Measurements from ENCODE around the gene GRB10.

GRB10 gene

GRCh38 chr7:50782375-50783208 lies at the start of gene GRB10:
TSS of gene GRB10 (minus strand) at chr7:50782896. CDS start at chr7:50732322, 50,574 bp downstream.
- Histone ChIP-seq H3K4me1 (ENCODE audit: control insufficient read depth, insufficient read depth, low read length) (peaks cover 18% of the 10 kb centered on the region), H3K9ac (ENCODE audit: low read length) (no peak within 1 kb of the TSS), H3K27me3 (ENCODE audit: control insufficient read depth, insufficient read depth, low read length) (no peaks in the 10 kb centered on the region), H3K9me3 (ENCODE audit: control insufficient read depth, low read length) (no peaks in the 10 kb centered on the region), H3K4me3 (ENCODE audit: low read length) (no peak within 1 kb of the TSS), H3K36me3 (ENCODE audit: control insufficient read depth, insufficient read depth, low read length) (no peaks in the 10 kb centered on the region)

GRCh38 chr7:50828801-50829200 lies 46.1 kb upstream of the GRB10 start:
- H3K9ac ChIP-seq (ENCODE audit: low read length), result no peak overlapping the region
- no peak overlapping the region for H3K4me3 ChIP-seq (ENCODE audit: low read length)
- H3K27me3 ChIP-seq (ENCODE audit: control insufficient read depth, insufficient read depth, low read length), result peaks cover 7% of the 10 kb centered on the region

GRCh38 chr7:50828116-50828515 lies 45.4 kb upstream of the GRB10 start:
- Histone ChIP-seq H3K4me1 (ENCODE audit: control insufficient read depth, insufficient read depth, low read length) (peaks cover 13% of the 10 kb centered on the region), H3K4me3 (ENCODE audit: low read length) (no peak overlapping the region), H3K36me3 (ENCODE audit: control insufficient read depth, insufficient read depth, low read length) (no peaks in the 10 kb centered on the region), H3K27me3 (ENCODE audit: control insufficient read depth, insufficient read depth, low read length) (peaks cover 7% of the 10 kb centered on the region), H3K9me3 (ENCODE audit: control insufficient read depth, low read length) (no peaks in the 10 kb centered on the region), H3K9ac (ENCODE audit: low read length) (no peak overlapping the region)

More at GRCh38 chr7:50828801-50829200, 46.1 kb upstream of the GRB10 start:
- peaks cover 17% of the 10 kb centered on the region for H3K4me1 ChIP-seq (ENCODE audit: control insufficient read depth, insufficient read depth, low read length)
- no peaks in the 10 kb centered on the region for H3K36me3 ChIP-seq (ENCODE audit: control insufficient read depth, insufficient read depth, low read length)
- H3K9me3 ChIP-seq (ENCODE audit: control insufficient read depth, low read length), result no peaks in the 10 kb centered on the region

- no peaks in the 10 kb centered on the region for H3K9me3 ChIP-seq (ENCODE audit: control insufficient read depth, low read length)
Observed at GRCh38 chr7:50827281-50827680, 44.6 kb upstream of the GRB10 start.

GRCh38 chr7:50826371-50827172 lies 43.9 kb upstream of the GRB10 start:
- Histone ChIP-seq H3K9me3 (ENCODE audit: control insufficient read depth, low read length) (no peaks in the 10 kb centered on the region), H3K4me3 (ENCODE audit: low read length) (no peak overlapping the region), H3K4me1 (ENCODE audit: control insufficient read depth, insufficient read depth, low read length) (no peaks in the 10 kb centered on the region), H3K9ac (ENCODE audit: low read length) (no peak overlapping the region), H3K36me3 (ENCODE audit: control insufficient read depth, insufficient read depth, low read length) (no peaks in the 10 kb centered on the region), H3K27me3 (ENCODE audit: control insufficient read depth, insufficient read depth, low read length) (peaks cover 12% of the 10 kb centered on the region)

More at GRCh38 chr7:50827281-50827680, 44.6 kb upstream of the GRB10 start:
- H3K4me1 ChIP-seq (ENCODE audit: control insufficient read depth, insufficient read depth, low read length), result peaks cover 4% of the 10 kb centered on the region
- no peak overlapping the region for H3K9ac ChIP-seq (ENCODE audit: low read length)
- H3K36me3 ChIP-seq (ENCODE audit: control insufficient read depth, insufficient read depth, low read length), result no peaks in the 10 kb centered on the region
- peaks cover 12% of the 10 kb centered on the region for H3K27me3 ChIP-seq (ENCODE audit: control insufficient read depth, insufficient read depth, low read length)
- no peak overlapping the region for H3K4me3 ChIP-seq (ENCODE audit: low read length)

GRCh38 chr7:50825465-50825864 lies 42.8 kb upstream of the GRB10 start:
- no peaks in the 10 kb centered on the region for H3K4me1 ChIP-seq (ENCODE audit: control insufficient read depth, insufficient read depth, low read length)
- H3K4me3 ChIP-seq (ENCODE audit: low read length), result no peak overlapping the region
- no peaks in the 10 kb centered on the region for H3K36me3 ChIP-seq (ENCODE audit: control insufficient read depth, insufficient read depth, low read length)
- peaks cover 17% of the 10 kb centered on the region for H3K27me3 ChIP-seq (ENCODE audit: control insufficient read depth, insufficient read depth, low read length)
- no peak overlapping the region for H3K9ac ChIP-seq (ENCODE audit: low read length)
- H3K9me3 ChIP-seq (ENCODE audit: control insufficient read depth, low read length), result no peaks in the 10 kb centered on the region

GRCh38 chr7:50824882-50825281 lies 42.2 kb upstream of the GRB10 start:
- Histone ChIP-seq H3K9ac (ENCODE audit: low read length) (no peak overlapping the region), H3K4me1 (ENCODE audit: control insufficient read depth, insufficient read depth, low read length) (no peaks in the 10 kb centered on the region)

GRCh38 chr7:50822706-50823105 lies 40.0 kb upstream of the GRB10 start:
- H3K36me3 ChIP-seq (ENCODE audit: control insufficient read depth, insufficient read depth, low read length), result no peaks in the 10 kb centered on the region
- H3K27me3 ChIP-seq (ENCODE audit: control insufficient read depth, insufficient read depth, low read length), result peaks cover 27% of the 10 kb centered on the region
- no peak overlapping the region for H3K9ac ChIP-seq (ENCODE audit: low read length)
- no peak overlapping the region for H3K4me3 ChIP-seq (ENCODE audit: low read length)
- no peaks in the 10 kb centered on the region for H3K9me3 ChIP-seq (ENCODE audit: control insufficient read depth, low read length)
- no peaks in the 10 kb centered on the region for H3K4me1 ChIP-seq (ENCODE audit: control insufficient read depth, insufficient read depth, low read length)

More at GRCh38 chr7:50824882-50825281, 42.2 kb upstream of the GRB10 start:
- Histone ChIP-seq H3K27me3 (ENCODE audit: control insufficient read depth, insufficient read depth, low read length) (peaks cover 22% of the 10 kb centered on the region), H3K9me3 (ENCODE audit: control insufficient read depth, low read length) (no peaks in the 10 kb centered on the region), H3K36me3 (ENCODE audit: control insufficient read depth, insufficient read depth, low read length) (no peaks in the 10 kb centered on the region), H3K4me3 (ENCODE audit: low read length) (no peak overlapping the region)

- H3K9ac ChIP-seq (ENCODE audit: low read length), result no peak overlapping the region
- no peak overlapping the region for H3K4me3 ChIP-seq (ENCODE audit: low read length)
- H3K27me3 ChIP-seq (ENCODE audit: control insufficient read depth, insufficient read depth, low read length), result peaks cover 27% of the 10 kb centered on the region
- H3K36me3 ChIP-seq (ENCODE audit: control insufficient read depth, insufficient read depth, low read length), result no peaks in the 10 kb centered on the region
- no peaks in the 10 kb centered on the region for H3K9me3 ChIP-seq (ENCODE audit: control insufficient read depth, low read length)
- no peaks in the 10 kb centered on the region for H3K4me1 ChIP-seq (ENCODE audit: control insufficient read depth, insufficient read depth, low read length)
Observed at GRCh38 chr7:50822110-50822509, 39.4 kb upstream of the GRB10 start.

- no peaks in the 10 kb centered on the region for H3K4me1 ChIP-seq (ENCODE audit: control insufficient read depth, insufficient read depth, low read length)
- H3K9ac ChIP-seq (ENCODE audit: low read length), result no peak overlapping the region
- H3K4me3 ChIP-seq (ENCODE audit: low read length), result no peak overlapping the region
- H3K36me3 ChIP-seq (ENCODE audit: control insufficient read depth, insufficient read depth, low read length), result no peaks in the 10 kb centered on the region
- no peaks in the 10 kb centered on the region for H3K9me3 ChIP-seq (ENCODE audit: control insufficient read depth, low read length)
- H3K27me3 ChIP-seq (ENCODE audit: control insufficient read depth, insufficient read depth, low read length), result peaks cover 27% of the 10 kb centered on the region
Observed at GRCh38 chr7:50821457-50822008, 38.8 kb upstream of the GRB10 start.

- H3K36me3 ChIP-seq (ENCODE audit: control insufficient read depth, insufficient read depth, low read length), result no peaks in the 10 kb centered on the region
Observed at GRCh38 chr7:50818324-50818723, 35.6 kb upstream of the GRB10 start.

GRCh38 chr7:50817561-50817960 lies 34.9 kb upstream of the GRB10 start:
- Histone ChIP-seq H3K4me3 (ENCODE audit: low read length) (no peak overlapping the region), H3K9me3 (ENCODE audit: control insufficient read depth, low read length) (no peaks in the 10 kb centered on the region), H3K36me3 (ENCODE audit: control insufficient read depth, insufficient read depth, low read length) (no peaks in the 10 kb centered on the region), H3K4me1 (ENCODE audit: control insufficient read depth, insufficient read depth, low read length) (peaks cover 4% of the 10 kb centered on the region), H3K27me3 (ENCODE audit: control insufficient read depth, insufficient read depth, low read length) (peaks cover 15% of the 10 kb centered on the region), H3K9ac (ENCODE audit: low read length) (no peak overlapping the region)

More at GRCh38 chr7:50818324-50818723, 35.6 kb upstream of the GRB10 start:
- peaks cover 22% of the 10 kb centered on the region for H3K27me3 ChIP-seq (ENCODE audit: control insufficient read depth, insufficient read depth, low read length)
- no peak overlapping the region for H3K4me3 ChIP-seq (ENCODE audit: low read length)
- H3K4me1 ChIP-seq (ENCODE audit: control insufficient read depth, insufficient read depth, low read length), result no peaks in the 10 kb centered on the region
- no peak overlapping the region for H3K9ac ChIP-seq (ENCODE audit: low read length)
- H3K9me3 ChIP-seq (ENCODE audit: control insufficient read depth, low read length), result no peaks in the 10 kb centered on the region

Measured in mucosa of stomach (tissue), 1 donor.